HG03039 (cell line): ENCODE results near the gene NARF.

ENCODE experiments used
- ATAC-seq: cut with Tn5 transposase; IDR thresholded peaks from one replicate; pipeline ENCODE4 v1.9.1; 2021; ENCODE audit warnings: mild to moderate bottlenecking, moderate library complexity; ENCODE audit not compliant: unreplicated experiment

The NARF gene

GRCh38 chr17:82433560-82434215 lies 24.9 kb upstream of the NARF start:
- ATAC-seq = no peak

DNA sequence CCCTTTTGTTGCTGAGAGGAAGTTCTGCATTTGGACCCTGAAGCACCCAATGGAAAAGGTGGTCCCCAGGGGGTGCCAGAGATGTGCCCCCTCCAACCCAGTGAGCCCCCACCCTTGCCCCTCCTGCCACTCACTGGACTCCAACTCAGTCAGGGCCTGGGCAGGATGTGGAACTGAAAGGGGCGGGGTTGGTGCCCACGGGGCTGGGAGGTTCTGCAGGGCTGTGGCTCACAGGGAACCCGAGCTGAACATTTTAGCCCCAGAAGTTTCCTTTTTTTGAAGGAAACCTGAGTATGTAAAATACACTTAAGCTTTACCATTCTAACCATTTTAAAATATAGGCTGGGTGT lies 24.4 kb upstream of the NARF start:
- no peak for ATAC-seq

- ATAC-seq = no peak
Observed at GRCh38 chr17:82435103-82435502, 23.4 kb upstream of the NARF start.

DNA sequence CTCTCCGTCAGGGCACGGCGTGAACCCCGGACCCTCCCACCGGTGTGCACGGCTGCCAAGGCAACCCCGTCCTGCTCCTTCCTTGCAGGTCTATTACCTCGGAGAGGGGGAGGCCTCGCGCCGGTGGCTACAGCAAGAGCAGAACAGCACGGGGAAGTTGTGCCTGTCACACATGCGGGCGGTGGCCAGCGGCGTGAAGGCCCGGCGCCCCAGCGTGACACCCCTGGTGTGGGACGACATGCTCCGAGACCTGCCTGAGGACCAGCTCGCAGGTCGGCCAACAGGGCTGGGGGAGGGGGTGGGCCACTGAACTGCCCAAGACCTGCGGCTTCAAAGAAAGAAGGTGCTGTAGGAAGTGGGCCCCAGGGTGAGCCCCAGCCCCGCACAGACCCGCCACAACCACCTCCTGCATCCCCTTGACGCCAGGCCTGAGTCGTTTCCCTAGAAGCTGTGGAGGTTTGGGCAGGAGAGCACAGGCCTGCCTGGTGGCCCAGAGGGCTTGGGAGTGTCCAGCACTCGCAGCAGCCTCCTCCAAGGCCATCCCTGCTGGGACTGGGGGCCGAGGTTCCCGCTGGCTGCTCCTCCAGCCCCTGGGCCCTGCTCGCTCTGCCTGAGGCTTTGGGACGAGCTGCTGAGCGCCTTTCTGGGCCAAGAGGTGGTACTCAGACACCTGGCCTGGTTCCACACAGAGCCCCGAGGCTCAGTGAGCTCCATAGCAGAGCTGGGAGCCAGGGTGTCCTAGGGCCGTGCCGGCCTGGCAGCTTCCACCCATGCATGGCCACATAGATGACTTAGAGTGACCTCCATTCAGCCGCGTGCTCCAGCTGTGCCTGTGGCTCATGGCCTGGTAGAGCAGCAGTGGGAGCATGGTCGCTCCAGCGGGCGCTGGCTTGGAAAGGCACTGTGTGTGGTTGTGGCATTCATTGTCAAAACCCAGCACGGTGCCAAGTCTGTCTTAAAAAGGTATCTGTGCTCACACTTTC lies 22.6 kb upstream of the NARF start:
- ATAC-seq = no peak

GRCh38 chr17:82436601-82437324 lies 21.8 kb upstream of the NARF start:
- no peak for ATAC-seq

GRCh38 chr17:82437325-82437668 lies 21.2 kb upstream of the NARF start:
- ATAC-seq = no peak

- no peak for ATAC-seq
Observed at GRCh38 chr17:82438401-82439193, 19.9 kb upstream of the NARF start.

- no peak for ATAC-seq
Observed at GRCh38 chr17:82439194-82439828, 19.2 kb upstream of the NARF start.

- no peak for ATAC-seq
Observed at GRCh38 chr17:82439829-82440365, 18.6 kb upstream of the NARF start.

DNA sequence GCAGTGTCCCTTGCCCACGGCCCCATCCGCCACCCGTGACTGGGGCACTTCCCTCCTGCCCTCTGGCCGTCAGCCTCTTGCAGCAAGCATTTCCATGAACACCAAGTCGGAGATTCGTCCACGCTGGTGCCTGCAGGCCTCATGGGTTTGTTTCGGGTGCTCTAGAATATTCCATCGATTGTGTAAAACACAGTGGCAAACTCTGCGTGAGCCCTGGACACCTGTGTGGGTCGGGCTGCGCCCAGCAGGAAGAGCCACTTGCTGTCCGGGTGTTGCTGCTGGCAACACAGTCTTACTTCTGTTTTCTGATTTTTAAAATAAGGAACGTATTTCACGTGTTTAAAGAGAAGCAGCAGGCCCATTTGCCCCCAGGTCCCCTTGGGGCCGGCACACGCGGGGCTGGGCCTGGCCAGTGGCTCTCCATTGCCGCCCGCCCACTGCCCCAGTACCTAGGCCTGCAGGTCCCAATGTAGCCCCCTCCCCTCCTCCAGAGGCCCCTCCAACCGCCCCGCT lies 18.0 kb upstream of the NARF start:
- ATAC-seq = no peak

- ATAC-seq = no peak
Observed at GRCh38 chr17:82440991-82441627, 17.4 kb upstream of the NARF start.

DNA sequence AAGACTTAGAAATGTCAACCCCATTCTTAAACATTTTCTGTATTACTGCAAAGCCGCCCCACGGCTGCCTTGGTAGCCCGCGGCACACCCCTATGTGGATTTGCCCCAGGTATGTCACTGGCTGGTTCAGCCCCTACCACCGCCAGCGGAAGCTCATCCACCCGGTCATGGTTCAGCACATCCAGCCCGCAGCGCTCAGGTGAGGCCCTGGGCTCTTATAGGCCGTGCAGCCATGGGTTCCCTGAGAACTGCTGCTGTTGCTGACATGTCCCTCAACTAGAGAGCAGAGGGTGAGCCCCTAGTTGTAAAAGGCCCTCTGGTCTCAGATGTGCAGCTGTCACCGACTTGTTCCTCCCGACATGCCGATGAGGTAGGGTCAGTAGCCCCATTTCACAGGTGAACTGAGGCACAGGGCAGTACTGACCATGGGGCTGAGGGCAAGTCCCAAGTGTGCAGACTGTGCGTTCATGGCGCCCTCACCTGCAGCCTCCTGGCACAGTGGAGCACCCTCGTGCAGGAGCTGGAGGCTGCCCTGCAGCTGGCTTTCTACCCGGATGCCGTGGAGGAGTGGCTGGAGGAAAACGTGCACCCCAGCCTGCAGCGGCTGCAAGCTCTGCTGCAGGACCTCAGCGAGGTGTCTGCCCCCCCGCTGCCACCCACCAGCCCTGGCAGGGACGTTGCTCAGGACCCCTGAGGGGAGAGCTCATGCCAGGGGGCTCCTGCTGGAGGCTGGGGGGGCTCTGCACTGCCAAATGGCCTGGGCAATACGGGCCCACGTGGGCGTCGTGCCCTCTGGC lies 16.7 kb upstream of the NARF start:
- no peak for ATAC-seq

- ATAC-seq = no peak
Observed at GRCh38 chr17:82442643-82443464, 15.7 kb upstream of the NARF start.

DNA sequence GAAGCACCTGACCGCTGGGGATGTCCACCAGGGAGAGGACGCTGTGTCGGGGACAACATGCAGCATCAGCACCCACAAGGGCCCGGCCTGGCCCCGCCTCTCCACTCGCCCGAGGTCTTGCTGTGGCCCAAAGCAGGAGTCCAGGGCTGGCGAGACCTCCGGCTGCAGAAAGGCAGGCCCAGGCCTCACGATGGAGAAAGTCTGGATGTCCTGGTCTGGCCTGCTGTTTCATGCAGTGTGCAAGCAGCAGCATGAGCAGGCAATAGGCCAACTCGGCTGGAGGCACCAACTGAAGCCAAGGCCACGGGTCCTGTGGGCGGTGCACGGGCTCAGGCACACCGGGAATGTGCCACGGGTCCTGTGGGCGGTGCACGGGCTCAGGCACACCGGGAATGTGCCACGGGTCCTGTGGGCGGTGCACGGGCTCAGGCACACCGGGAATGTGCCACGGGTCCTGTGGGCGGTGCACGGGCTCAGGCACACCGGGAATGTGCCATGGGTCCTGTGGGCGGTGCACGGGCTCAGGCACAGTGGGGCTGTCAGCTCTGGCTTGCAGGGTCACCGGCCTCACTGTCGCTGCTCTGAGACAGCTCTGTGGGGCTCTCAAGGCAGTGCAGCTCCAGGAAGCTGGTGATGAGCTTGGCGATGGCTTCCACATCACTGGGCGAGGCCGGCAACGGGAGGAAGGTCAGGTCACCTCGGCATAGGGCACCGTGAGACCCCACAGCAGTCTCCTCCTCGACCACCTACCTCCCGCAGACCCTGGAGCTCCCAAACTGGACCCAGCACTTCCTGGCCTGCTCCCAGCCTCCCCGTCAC lies 14.9 kb upstream of the NARF start:
- no peak for ATAC-seq

GRCh38 chr17:82444284-82444893 lies 14.2 kb upstream of the NARF start:
- ATAC-seq = no peak

GRCh38 chr17:82444941-82445521 lies 13.5 kb upstream of the NARF start:
- ATAC-seq = no peak
